ENCODE data around the gene AFG1L. TPM values are rescaled to one million over a fixed set of nuclear protein-coding genes. Genes with fewer than 3 reads are reported as not detected.

The AFG1L gene
- total RNA-seq, 1 donor from 2014 or later = 9.4 TPM

GRCh38 chr6:108465098-108465495 lies 170.2 kb downstream of the AFG1L start:
- no peaks in the 10 kb centered on the region for H3K36me3 Mint-ChIP-seq (ENCODE audit: unreplicated experiment)
- TF ChIP-seq CTCF (IDR thresholded peaks at IDR 0.05; ENCODE audit: partially characterized antibody, unreplicated experiment) = no peak
- H3K27me3 Mint-ChIP-seq (ENCODE audit: unreplicated experiment) = peaks cover 3% of the 10 kb centered on the region
- no peaks in the 10 kb centered on the region for H3K4me1 Mint-ChIP-seq (ENCODE audit: low read depth, unreplicated experiment)
- no peak for DNase-seq
- no peak overlapping the region for H3K4me3 Mint-ChIP-seq (ENCODE audit: unreplicated experiment)
- H3K27ac Mint-ChIP-seq (ENCODE audit: unreplicated experiment) = no peak overlapping the region
- H3K9me3 Mint-ChIP-seq (ENCODE audit: unreplicated experiment) = no peaks in the 10 kb centered on the region

- TF ChIP-seq CTCF (IDR thresholded peaks at IDR 0.05; ENCODE audit: partially characterized antibody, unreplicated experiment) = no peak
- Mint-ChIP-seq H3K27ac (ENCODE audit: unreplicated experiment) (no peak overlapping the region), H3K9me3 (ENCODE audit: unreplicated experiment) (no peaks in the 10 kb centered on the region), H3K4me1 (ENCODE audit: low read depth, unreplicated experiment) (no peaks in the 10 kb centered on the region), H3K27me3 (ENCODE audit: unreplicated experiment) (peaks cover 3% of the 10 kb centered on the region), H3K36me3 (ENCODE audit: unreplicated experiment) (no peaks in the 10 kb centered on the region), H3K4me3 (ENCODE audit: unreplicated experiment) (no peak overlapping the region)
- DNase-seq = no peak
Measured at GRCh38 chr6:108468346-108468745, 173.5 kb downstream of the AFG1L start.

- no peak overlapping the region for H3K27ac Mint-ChIP-seq (ENCODE audit: unreplicated experiment)
- H3K4me3 Mint-ChIP-seq (ENCODE audit: unreplicated experiment) = no peak overlapping the region
- H3K27me3 Mint-ChIP-seq (ENCODE audit: unreplicated experiment) = no peaks in the 10 kb centered on the region
- no peaks in the 10 kb centered on the region for H3K36me3 Mint-ChIP-seq (ENCODE audit: unreplicated experiment)
- H3K9me3 Mint-ChIP-seq (ENCODE audit: unreplicated experiment) = no peaks in the 10 kb centered on the region
- no peak for TF ChIP-seq CTCF (IDR thresholded peaks at IDR 0.05; ENCODE audit: partially characterized antibody, unreplicated experiment)
- no peak for DNase-seq
- no peaks in the 10 kb centered on the region for H3K4me1 Mint-ChIP-seq (ENCODE audit: low read depth, unreplicated experiment)
Measured at GRCh38 chr6:108469316-108469715, 174.5 kb downstream of the AFG1L start.

GRCh38 chr6:108473197-108473596 lies 178.3 kb downstream of the AFG1L start:
- Mint-ChIP-seq H3K9me3 (ENCODE audit: unreplicated experiment) (peaks cover 3% of the 10 kb centered on the region), H3K27me3 (ENCODE audit: unreplicated experiment) (no peaks in the 10 kb centered on the region), H3K36me3 (ENCODE audit: unreplicated experiment) (no peaks in the 10 kb centered on the region), H3K4me1 (ENCODE audit: low read depth, unreplicated experiment) (no peaks in the 10 kb centered on the region), H3K27ac (ENCODE audit: unreplicated experiment) (no peak overlapping the region), H3K4me3 (ENCODE audit: unreplicated experiment) (no peak overlapping the region)
- no peak for TF ChIP-seq CTCF (IDR thresholded peaks at IDR 0.05; ENCODE audit: partially characterized antibody, unreplicated experiment)
- DNase-seq = no peak

GRCh38 chr6:108476376-108476775 lies 181.5 kb downstream of the AFG1L start:
- no peak for TF ChIP-seq CTCF (IDR thresholded peaks at IDR 0.05; ENCODE audit: partially characterized antibody, unreplicated experiment)
- H3K36me3 Mint-ChIP-seq (ENCODE audit: unreplicated experiment) = no peaks in the 10 kb centered on the region
- no peak for DNase-seq
- no peaks in the 10 kb centered on the region for H3K27me3 Mint-ChIP-seq (ENCODE audit: unreplicated experiment)
- peaks cover 3% of the 10 kb centered on the region for H3K9me3 Mint-ChIP-seq (ENCODE audit: unreplicated experiment)
- H3K4me1 Mint-ChIP-seq (ENCODE audit: low read depth, unreplicated experiment) = no peaks in the 10 kb centered on the region
- no peak overlapping the region for H3K4me3 Mint-ChIP-seq (ENCODE audit: unreplicated experiment)
- H3K27ac Mint-ChIP-seq (ENCODE audit: unreplicated experiment) = no peak overlapping the region

All from glutamatergic neuron (in vitro differentiated cells).